ENCODE measurements around the gene TTC1.
"Not testable (repeated sequence)": the region's sequence is repeated elsewhere in the genome, so short reads cannot be mapped to it uniquely, and the experiment has no call there.

Gene TTC1

GRCh38 chr5:160036884-160037283 is 27.9 kb downstream of the TTC1 start:
- in situ Hi-C loops (cut with MboI; ENCODE audit: low sequenced_read_pairs): no loop called here

- in situ Hi-C loops (cut with MboI; ENCODE audit: low sequenced_read_pairs): no loop called here
Measured at GRCh38 chr5:160039810-160040470, 31.0 kb downstream of the TTC1 start.

- in situ Hi-C loops (cut with MboI; ENCODE audit: low sequenced_read_pairs): no loop called here
Measured at GRCh38 chr5:160040471-160040835, 31.5 kb downstream of the TTC1 start.

GRCh38 chr5:160042671-160043070 is 33.7 kb downstream of the TTC1 start:
- in situ Hi-C loops (cut with MboI; ENCODE audit: low sequenced_read_pairs): no loop called here

- in situ Hi-C loops (cut with MboI; ENCODE audit: low sequenced_read_pairs): no loop called here
Measured at GRCh38 chr5:160044391-160044804, 35.5 kb downstream of the TTC1 start.

GRCh38 chr5:160044967-160045366 is 36.0 kb downstream of the TTC1 start:
- in situ Hi-C loops (cut with MboI; ENCODE audit: low sequenced_read_pairs): no loop called here

GRCh38 chr5:160047423-160047822 is 38.5 kb downstream of the TTC1 start:
- in situ Hi-C loops (cut with MboI; ENCODE audit: low sequenced_read_pairs): no loop called here

GRCh38 chr5:160048131-160048530 is 39.2 kb downstream of the TTC1 start:
- in situ Hi-C loops (cut with MboI; ENCODE audit: low sequenced_read_pairs): no loop called here

GRCh38 chr5:160049099-160049498 is 40.2 kb downstream of the TTC1 start:
- in situ Hi-C loops (cut with MboI; ENCODE audit: low sequenced_read_pairs): no loop called here

- in situ Hi-C loops (cut with MboI; ENCODE audit: low sequenced_read_pairs): no loop called here
Measured at GRCh38 chr5:160054047-160054446, 45.1 kb downstream of the TTC1 start.

- in situ Hi-C loops (cut with MboI; ENCODE audit: low sequenced_read_pairs): no loop called here
Measured at GRCh38 chr5:160054831-160055230, 45.9 kb downstream of the TTC1 start.

GRCh38 chr5:160057256-160057655 is 48.3 kb downstream of the TTC1 start:
- in situ Hi-C loops (cut with MboI; ENCODE audit: low sequenced_read_pairs): no loop called here

- in situ Hi-C loops (cut with MboI; ENCODE audit: low sequenced_read_pairs): no loop called here
Measured at GRCh38 chr5:160060001-160060400, 51.1 kb downstream of the TTC1 start.

- in situ Hi-C loops (cut with MboI; ENCODE audit: low sequenced_read_pairs): no loop called here
Measured at GRCh38 chr5:160061770-160062169, 52.8 kb downstream of the TTC1 start.

GRCh38 chr5:160064417-160064810 is 55.5 kb downstream of the TTC1 start:
- in situ Hi-C loops (cut with MboI; ENCODE audit: low sequenced_read_pairs): no loop called here

GRCh38 chr5:160064995-160065614 is 56.2 kb downstream of the TTC1 start:
- in situ Hi-C loops (cut with MboI; ENCODE audit: low sequenced_read_pairs): no loop called here

GRCh38 chr5:160069120-160069519 is 60.2 kb downstream of the TTC1 start:
- in situ Hi-C loops (cut with MboI; ENCODE audit: low sequenced_read_pairs): not testable (repeated sequence)

GRCh38 chr5:160071516-160071915 is 62.6 kb downstream of the TTC1 start:
- in situ Hi-C loops (cut with MboI; ENCODE audit: low sequenced_read_pairs): no loop called here

- in situ Hi-C loops (cut with MboI; ENCODE audit: low sequenced_read_pairs): no loop called here
Measured at GRCh38 chr5:160071916-160072315, 63.0 kb downstream of the TTC1 start.

- in situ Hi-C loops (cut with MboI; ENCODE audit: low sequenced_read_pairs): no loop called here
Measured at GRCh38 chr5:160075073-160075472, 66.1 kb downstream of the TTC1 start.

- in situ Hi-C loops (cut with MboI; ENCODE audit: low sequenced_read_pairs): no loop called here
Measured at GRCh38 chr5:160076997-160077396, 68.1 kb downstream of the TTC1 start.

GRCh38 chr5:160079753-160080152 is 70.8 kb downstream of the TTC1 start:
- in situ Hi-C loops (cut with MboI; ENCODE audit: low sequenced_read_pairs): no loop called here

- in situ Hi-C loops (cut with MboI; ENCODE audit: low sequenced_read_pairs): no loop called here
Measured at GRCh38 chr5:160081495-160081894, 72.6 kb downstream of the TTC1 start.

Data from hTERT RPE-1 (cell line).